GM12874 (cell line): ENCODE data around the gene RILP.

ENCODE experiments used
- TF ChIP-seq, protein P1 (sequence below): IDR thresholded peaks from 2 replicates; pipeline ENCODE4 v1.5.1; 2011; ENCODE audit warnings: low read depth, mild to moderate bottlenecking, control low read depth, low read length, moderate library complexity; ENCODE audit not compliant: insufficient read depth

The RILP gene

DNA sequence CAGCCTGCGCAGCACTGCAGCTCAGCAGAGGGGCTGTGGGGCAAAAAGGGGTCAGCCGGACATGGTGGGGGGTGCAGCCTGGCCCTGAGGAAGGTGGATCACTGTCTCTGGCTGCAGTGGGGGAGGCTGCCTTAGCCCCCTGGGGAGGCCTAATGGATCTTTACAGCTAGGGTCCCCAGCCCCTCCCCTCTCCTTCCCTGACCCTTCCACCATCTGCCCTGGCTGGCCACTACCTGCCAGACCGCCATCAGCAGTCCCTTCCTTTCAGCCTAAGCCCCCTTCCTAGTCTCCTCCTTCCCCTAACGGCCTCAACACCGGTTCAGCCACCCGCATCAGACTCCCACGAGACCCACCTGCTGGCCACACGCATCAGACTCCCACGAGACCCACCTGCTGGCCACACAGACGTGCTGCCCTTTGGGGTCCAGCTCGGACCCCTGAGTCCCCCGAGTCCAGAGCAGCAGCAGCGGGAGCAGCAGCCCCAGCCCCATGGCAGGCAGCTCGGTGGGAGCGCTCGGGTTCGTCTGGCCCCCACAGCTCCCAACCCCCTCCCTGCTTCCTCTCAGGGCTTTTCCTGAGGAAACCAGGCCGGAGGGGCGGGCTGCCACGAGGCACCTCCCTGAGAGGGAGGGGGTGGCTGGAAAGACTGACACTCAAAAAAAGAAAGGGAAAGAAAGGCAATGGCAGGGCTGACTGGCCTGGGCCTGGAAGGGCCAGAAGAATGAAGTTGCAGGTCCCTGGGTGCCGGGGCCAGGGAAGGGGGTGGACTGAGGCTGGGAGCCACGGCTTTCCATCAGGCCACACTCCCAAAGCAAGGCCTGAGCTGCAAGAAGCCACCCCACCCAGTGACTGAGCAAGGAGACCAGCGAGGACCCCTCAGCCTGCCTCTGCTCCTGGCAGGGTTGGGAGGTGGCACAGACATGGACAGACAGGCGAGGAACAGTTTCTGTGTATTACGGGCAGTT lies 4.2 kb downstream of the RILP start, which contains the start of gene SCARF1:
TSS of gene SCARF1 (minus strand) at position 526 of the 965 bp plus-strand sequence. CDS start at position 491, 35 bp downstream.
- TF ChIP-seq, protein P1, sequence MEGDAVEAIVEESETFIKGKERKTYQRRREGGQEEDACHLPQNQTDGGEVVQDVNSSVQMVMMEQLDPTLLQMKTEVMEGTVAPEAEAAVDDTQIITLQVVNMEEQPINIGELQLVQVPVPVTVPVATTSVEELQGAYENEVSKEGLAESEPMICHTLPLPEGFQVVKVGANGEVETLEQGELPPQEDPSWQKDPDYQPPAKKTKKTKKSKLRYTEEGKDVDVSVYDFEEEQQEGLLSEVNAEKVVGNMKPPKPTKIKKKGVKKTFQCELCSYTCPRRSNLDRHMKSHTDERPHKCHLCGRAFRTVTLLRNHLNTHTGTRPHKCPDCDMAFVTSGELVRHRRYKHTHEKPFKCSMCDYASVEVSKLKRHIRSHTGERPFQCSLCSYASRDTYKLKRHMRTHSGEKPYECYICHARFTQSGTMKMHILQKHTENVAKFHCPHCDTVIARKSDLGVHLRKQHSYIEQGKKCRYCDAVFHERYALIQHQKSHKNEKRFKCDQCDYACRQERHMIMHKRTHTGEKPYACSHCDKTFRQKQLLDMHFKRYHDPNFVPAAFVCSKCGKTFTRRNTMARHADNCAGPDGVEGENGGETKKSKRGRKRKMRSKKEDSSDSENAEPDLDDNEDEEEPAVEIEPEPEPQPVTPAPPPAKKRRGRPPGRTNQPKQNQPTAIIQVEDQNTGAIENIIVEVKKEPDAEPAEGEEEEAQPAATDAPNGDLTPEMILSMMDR = 0 out of 2 replicates have a peak, but pooled peaks have one; percentile 5

DNA sequence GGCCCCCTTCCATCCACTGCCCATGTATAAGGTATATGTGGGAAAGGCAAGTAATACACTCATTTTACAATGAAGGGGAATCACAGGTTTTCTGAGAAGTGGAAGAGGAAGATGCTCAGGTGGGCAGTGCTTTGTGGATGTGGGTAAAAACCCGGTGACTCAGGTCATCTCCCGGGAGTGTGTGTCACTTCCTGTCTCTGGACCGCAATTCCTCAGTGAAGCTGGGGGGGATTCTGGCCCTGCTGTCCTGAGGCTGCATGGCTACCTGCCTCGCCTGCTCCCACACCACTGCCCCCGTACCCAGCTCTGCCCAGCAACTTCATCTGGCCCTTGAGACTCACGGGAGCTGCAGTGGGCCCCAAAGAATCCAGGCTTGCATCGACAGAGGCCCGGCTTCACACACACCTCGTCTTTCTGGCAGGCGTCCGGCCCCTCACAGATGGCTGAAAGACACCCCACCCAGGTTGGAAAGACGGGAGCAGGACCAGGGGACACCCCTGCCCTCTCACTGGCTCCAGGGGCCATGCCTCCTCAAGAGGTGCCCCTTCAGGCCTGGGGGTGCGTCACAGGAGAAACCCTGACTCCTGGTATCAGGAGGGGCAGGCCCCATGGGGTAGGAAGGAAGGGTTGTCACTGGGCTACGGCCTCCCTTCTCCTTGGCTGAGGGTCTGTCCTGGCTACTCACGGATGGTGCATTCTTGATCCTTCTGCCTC lies 5.0 kb downstream of the RILP start:
- TF ChIP-seq, protein P1 = no peak

DNA sequence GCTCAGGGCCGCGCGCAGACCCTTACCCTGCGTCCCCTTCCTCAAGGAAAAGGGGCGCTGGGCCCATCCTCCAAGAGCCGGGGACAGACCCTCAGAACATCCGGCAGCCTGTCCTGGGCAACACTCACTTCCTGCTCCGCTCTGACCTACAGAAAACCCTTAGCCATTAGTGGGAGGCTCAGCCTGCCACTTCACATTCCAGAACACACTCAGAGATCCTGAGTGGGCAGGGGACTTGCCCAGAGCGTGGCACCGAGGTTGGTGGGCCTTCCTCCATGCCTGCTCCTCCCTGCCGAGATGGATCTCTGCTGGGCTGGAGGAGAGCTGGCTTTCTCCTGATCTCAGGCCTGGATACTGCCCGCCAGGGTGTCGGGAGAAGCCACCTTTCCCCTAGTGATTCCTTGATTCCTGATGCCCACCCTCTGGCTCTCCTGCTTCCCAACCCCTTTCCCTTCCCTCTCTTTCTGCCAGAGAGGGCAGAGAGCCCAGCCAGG lies 5.6 kb downstream of the RILP start:
- TF ChIP-seq, protein P1 = no peak

DNA sequence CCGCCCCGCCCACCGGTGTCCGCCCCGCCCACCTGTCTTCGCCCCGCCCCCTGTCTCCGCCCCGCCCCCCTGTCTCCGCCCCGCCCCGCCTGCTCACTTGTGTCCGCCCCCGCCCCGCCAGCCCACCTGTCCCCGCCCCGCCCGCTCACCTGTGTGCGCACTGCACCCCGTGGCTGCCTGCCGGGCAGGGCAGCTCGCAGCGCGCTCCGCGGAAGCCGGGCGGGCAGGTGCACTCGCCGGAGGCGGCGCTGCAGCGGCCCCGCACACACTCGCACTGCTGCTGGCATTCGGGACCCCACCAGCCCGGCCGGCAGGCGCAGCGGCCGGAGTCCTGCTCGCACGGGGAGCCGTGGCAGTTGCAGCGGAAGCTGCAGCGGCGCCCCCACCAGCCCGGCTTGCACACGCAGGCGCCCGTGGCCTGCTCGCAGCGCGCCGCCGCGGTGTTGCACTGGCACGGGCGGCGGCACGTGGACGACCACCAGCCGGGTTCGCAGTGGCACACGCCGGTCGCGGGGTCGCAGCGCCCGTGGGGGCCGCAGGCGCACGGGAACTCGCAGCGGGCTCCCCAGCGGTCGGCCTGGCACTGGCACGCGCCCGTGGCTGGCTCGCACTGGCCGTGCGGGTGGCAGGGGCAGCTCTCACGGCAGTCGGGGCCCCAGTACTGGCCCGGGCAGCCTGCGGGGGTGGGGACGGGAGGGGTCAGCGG lies 6.2 kb downstream of the RILP start:
- TF ChIP-seq, protein P1 = peak; percentile 44

DNA sequence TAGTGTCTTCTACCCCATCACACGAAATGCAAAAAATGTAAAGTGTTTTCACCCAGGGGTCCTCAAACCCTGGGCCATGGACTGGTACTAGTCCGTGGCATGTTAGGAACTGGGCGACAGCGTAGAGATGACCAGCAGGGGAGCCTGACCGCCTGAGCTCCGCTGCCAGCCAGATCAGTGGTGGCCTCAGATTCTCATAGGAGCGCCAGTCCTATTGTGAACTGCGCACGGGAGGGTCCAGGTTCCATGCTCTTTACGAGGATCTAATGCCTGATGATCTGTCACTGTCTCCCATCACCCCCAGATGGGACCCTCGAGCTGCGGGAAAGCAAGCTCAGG lies 8.6 kb downstream of the RILP start:
- TF ChIP-seq, protein P1 = no peak

DNA sequence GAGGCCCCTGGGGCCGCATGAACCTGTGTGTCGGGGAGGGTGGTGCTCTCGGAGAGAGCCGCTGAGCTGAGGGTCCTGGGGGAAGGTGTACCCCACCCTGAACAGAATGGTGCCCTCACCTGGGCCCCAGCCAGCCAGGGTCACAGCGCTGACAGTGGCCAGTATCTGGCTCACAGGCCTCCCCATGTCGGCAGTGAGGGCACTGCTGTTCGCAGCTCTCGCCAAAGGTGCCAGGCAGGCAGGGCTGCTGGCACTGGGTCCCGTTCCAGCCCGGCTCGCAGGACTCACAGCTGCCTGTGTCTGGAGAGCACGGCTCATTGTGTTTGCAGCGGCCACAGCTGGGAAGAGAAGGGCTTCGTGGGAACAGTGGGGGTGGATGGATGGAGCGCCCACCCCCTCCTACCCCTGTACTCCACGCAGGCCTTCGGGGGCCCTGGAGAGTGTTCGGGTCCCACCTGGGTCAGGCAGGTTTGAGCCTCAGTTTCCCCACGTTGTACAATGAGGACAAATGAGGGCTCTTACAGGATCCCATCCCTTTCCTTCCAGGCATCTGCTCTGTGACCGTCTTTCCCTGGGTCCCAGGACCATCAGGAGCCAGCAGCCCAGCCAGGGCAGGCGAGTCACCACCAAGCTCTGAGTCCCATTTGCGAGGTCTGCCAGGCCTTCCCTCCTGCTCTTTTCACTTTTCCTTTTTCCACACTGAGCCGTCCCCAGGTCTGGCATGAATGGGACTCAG lies 9.2 kb downstream of the RILP start:
- TF ChIP-seq, protein P1 = no peak
